IMR-90 (cell line): Measurements from ENCODE around the gene ANO7. TPM values are rescaled to one million over a fixed set of nuclear protein-coding genes. Genes with fewer than 3 reads are reported as not detected.

Experiments used
- ATAC-seq: fragments of 200-7000 bp; cut with Tn5 transposase; 2 replicates; pipeline ENCODE4 v1.9.1; 2020; ENCODE audit warnings: low read depth, mild to moderate bottlenecking, moderate library complexity
- BruUV-seq: library from RNA; stranded (reverse); fragments of 400-500 nt; replicated peaks from 2 replicates; lab custom pipeline; 2021; lab: Mats Ljungman, UMichigan
- CTCF ChIA-PET: fragments of 300-600 bp; formaldehyde crosslinking; extraction: SDS; loops from one replicate; lab custom pipeline; 2021; ENCODE audit warnings: antibody characterized with exemption; lab: Yijun Ruan, JAX
- POLR2A ChIA-PET: fragments of 300-600 bp; sonication (Branson Sonifier 250); formaldehyde crosslinking; loops from one replicate; lab custom pipeline; 2022; ENCODE audit warnings: antibody characterized with exemption; ENCODE audit not compliant: unreplicated experiment; lab: Charles Lee
- DNase-seq: peaks from one replicate; pipeline ENCODE4 v3.0.0; 2013
- H2AFZ ChIP-seq: replicated peaks from 2 replicates; pipeline ENCODE3; 2013; ENCODE audit warnings: low read length, mild to moderate bottlenecking; ENCODE audit not compliant: poor library complexity
- H2AK5ac ChIP-seq: 2 replicates; pipeline ENCODE4 v1.6.1; 2013; ENCODE audit warnings: low read depth, low read length, inconsistent platforms
- H2AK9ac ChIP-seq: replicated peaks from 2 replicates; pipeline ENCODE3; 2013; ENCODE audit warnings: mild to moderate bottlenecking, low read depth, low read length, moderate library complexity; ENCODE audit not compliant: poor library complexity
- H2BK120ac ChIP-seq: 2 replicates; pipeline ENCODE4 v1.6.1; 2013; ENCODE audit warnings: low read depth, low read length, inconsistent platforms
- H2BK15ac ChIP-seq: 3 replicates; pipeline ENCODE4 v1.6.1; 2013; ENCODE audit warnings: low read depth, low read length, inconsistent platforms
- H2BK20ac ChIP-seq: 2 replicates; pipeline ENCODE4 v1.6.1; 2013; ENCODE audit warnings: low read depth, mild to moderate bottlenecking, inconsistent platforms, low read length, moderate library complexity
- H2BK5ac ChIP-seq: 2 replicates; pipeline ENCODE4 v1.6.1; 2013; ENCODE audit warnings: mild to moderate bottlenecking, low read depth, low read length, inconsistent platforms; ENCODE audit not compliant: poor library complexity, severe bottlenecking
- H3K14ac ChIP-seq: replicated peaks from 2 replicates; pipeline ENCODE4 v1.6.1; 2013; ENCODE audit warnings: low read depth, low read length, inconsistent platforms
- H3K18ac ChIP-seq: 2 replicates; pipeline ENCODE4 v1.6.1; 2013; ENCODE audit warnings: low read depth, low read length, control low read depth
- H3K23ac ChIP-seq: 2 replicates; pipeline ENCODE4 v1.6.1; 2013; ENCODE audit warnings: low read depth, low read length, inconsistent platforms
- H3K27ac ChIP-seq: 2 replicates; pipeline ENCODE4 v1.5.1; 2013; ENCODE audit warnings: mild to moderate bottlenecking, control low read depth, low read length; ENCODE audit not compliant: insufficient read depth
- H3K27me3 ChIP-seq: 2 replicates; pipeline ENCODE4 v1.6.1; 2013; ENCODE audit warnings: low read length; ENCODE audit not compliant: control insufficient read depth, insufficient read depth
- H3K36me3 ChIP-seq: 2 replicates; pipeline ENCODE4 v1.6.1; 2013; ENCODE audit warnings: low read length, mixed read lengths; ENCODE audit not compliant: control insufficient read depth, insufficient read depth
- H3K4ac ChIP-seq: 2 replicates; pipeline ENCODE4 v1.6.1; 2013; ENCODE audit warnings: low read depth, low read length, inconsistent platforms
- H3K4me1 ChIP-seq: 2 replicates; pipeline ENCODE4 v1.6.1; 2013; ENCODE audit warnings: low read length, mixed read lengths; ENCODE audit not compliant: control insufficient read depth, insufficient read depth
- H3K4me2 ChIP-seq: 2 replicates; pipeline ENCODE4 v1.6.1; 2013; ENCODE audit warnings: low read depth, mild to moderate bottlenecking, control low read depth, low read length, moderate library complexity
- H3K4me3 ChIP-seq: 2 replicates; pipeline ENCODE4 v1.5.1; 2013; ENCODE audit warnings: low read depth, mild to moderate bottlenecking, control low read depth, low read length, moderate library complexity; ENCODE audit not compliant: insufficient read depth
- H3K56ac ChIP-seq: 2 replicates; pipeline ENCODE4 v1.6.1; 2013; ENCODE audit warnings: low read length, inconsistent platforms; ENCODE audit not compliant: insufficient read depth; ENCODE audit errors: extremely low read depth
- H3K79me1 ChIP-seq, 2 experiments: 2 replicates each; pipeline ENCODE4 v1.6.1; 2013; ENCODE audit warnings: low read length in 2 of 2, inconsistent platforms in 1 of 2, low read depth in 1 of 2
- H3K9ac ChIP-seq: 2 replicates; pipeline ENCODE4 v1.6.1; 2013; ENCODE audit warnings: low read depth, low read length, control low read depth
- H3K9me1 ChIP-seq: 2 replicates; pipeline ENCODE4 v1.6.1; 2013; ENCODE audit warnings: low read length, inconsistent platforms; ENCODE audit not compliant: insufficient read depth
- H3K9me3 ChIP-seq: 2 replicates; pipeline ENCODE4 v1.6.1; 2013; ENCODE audit warnings: low read length; ENCODE audit not compliant: control insufficient read depth, insufficient read depth
- H4K20me1 ChIP-seq: 2 replicates; pipeline ENCODE4 v1.6.1; 2013; ENCODE audit warnings: low read length, inconsistent platforms; ENCODE audit not compliant: insufficient read depth
- H4K5ac ChIP-seq: 2 replicates; pipeline ENCODE4 v1.6.1; 2013; ENCODE audit warnings: mild to moderate bottlenecking, low read depth, low read length, control low read depth
- H4K8ac ChIP-seq, 2 experiments: 2 replicates each; pipeline ENCODE4 v1.6.1; 2013; ENCODE audit warnings: low read depth in 2 of 2, low read length in 2 of 2, control low read depth in 1 of 2, inconsistent platforms in 1 of 2
- H4K91ac ChIP-seq: 2 replicates; pipeline ENCODE4 v1.6.1; 2013; ENCODE audit warnings: low read depth, low read length, inconsistent platforms; ENCODE audit not compliant: insufficient read depth
- CHD1 ChIP-seq: IDR thresholded peaks from 2 replicates; pipeline ENCODE4 v1.6.1; 2012; ENCODE audit warnings: low read depth, low read length, improper control_type of control experiment
- MAZ ChIP-seq: IDR thresholded peaks from 2 replicates; pipeline ENCODE4 v1.6.1; 2012; ENCODE audit warnings: low read depth, mild to moderate bottlenecking, low read length, improper control_type of control experiment, moderate library complexity, borderline replicate concordance
- MXI1 ChIP-seq: IDR thresholded peaks from 2 replicates; pipeline ENCODE4 v1.6.1; 2012; ENCODE audit warnings: low read depth, mild to moderate bottlenecking, low read length, moderate library complexity, borderline replicate concordance
- RCOR1 ChIP-seq: IDR thresholded peaks from 2 replicates; pipeline ENCODE4 v1.6.1; 2012; ENCODE audit warnings: mild to moderate bottlenecking, low read length, improper control_type of control experiment; ENCODE audit not compliant: insufficient replicate concordance
- RFX5 ChIP-seq: IDR thresholded peaks from 2 replicates; pipeline ENCODE4 v1.8.0; 2012; ENCODE audit warnings: low read depth, mild to moderate bottlenecking, low read length, moderate library complexity
- WGBS, 2 experiments: methylation state at CpG; one replicate each; pipeline versions ENCODE4 v1.1.5 to v1.1.7; 2013; ENCODE audit warnings: missing lambda C conversion rate in 2 of 2; ENCODE audit not compliant: insufficient read length in 1 of 2; ENCODE audit errors: extremely low coverage in 2 of 2; 5-methylcytosine and 5-hydroxymethylcytosine counted together
- dilution Hi-C: fragments of 300-500 bp; cut with HindIII; formaldehyde crosslinking; loops from one replicate; pipeline ENCODE4 v1.14.3; 2018; ENCODE audit warnings: low sequenced_read_pairs; ENCODE audit not compliant: unreplicated experiment
- in situ Hi-C: fragments of 300-500 bp; cut with MboI; formaldehyde crosslinking; loops from 3 replicates; pipeline ENCODE4 v1.14.3; 2019; ENCODE audit warnings: low sequenced_read_pairs, inconsistent platforms, mixed read lengths
- intact Hi-C: fragments of 100-400 bp; cut with micrococcal nuclease; formaldehyde crosslinking; loops from 2 replicates; pipeline ENCODE4 v1.10.0; 2022
- polyA plus RNA-seq, 3 experiments: library from polyadenylated mRNA; depleted of rRNA; stranded (reverse); fragments of >200 nt; gene quantifications; 2 replicates each; pipeline ENCODE4 v1.2.3, GENCODE V29; 2012; ENCODE audit warnings: low replicate concordance in 1 of 3
- total RNA-seq: library from RNA; depleted of rRNA; stranded (reverse); fragments of >200 nt; gene quantifications from 2 replicates; pipeline ENCODE4 v1.2.3, GENCODE V29; 2012

Gene ANO7
- total and polyA plus RNA-seq, 2 of the 4 experiments (the other 2 are of a cell fraction), result 0.36 to 3.4 TPM

- Histone ChIP-seq H3K4me2 (no peak overlapping the region), H4K8ac (no peak overlapping the region), H3K56ac (no peak overlapping the region), H2BK20ac (no peak overlapping the region), H2BK5ac (no peak overlapping the region), H4K20me1 (peaks cover 92% of the 10 kb centered on the region), H3K4ac (no peak overlapping the region), H3K18ac (no peak overlapping the region), H2BK120ac (no peak overlapping the region), H3K9me3 (no peaks in the 10 kb centered on the region), H3K36me3 (peaks cover 79% of the 10 kb centered on the region), H4K5ac (no peak overlapping the region), H3K9ac (no peak overlapping the region), H3K23ac (no peak overlapping the region), H2AK9ac (no peak overlapping the region), H3K9me1 (peaks cover 6% of the 10 kb centered on the region), H3K79me1 (peaks cover 45 to 79% of the 10 kb centered on the region in 2 experiments), H3K27ac (no peak overlapping the region), H2BK15ac (no peak overlapping the region), H3K27me3 (no peaks in the 10 kb centered on the region), H3K4me1 (no peaks in the 10 kb centered on the region), H3K14ac (no peak overlapping the region), H3K4me3 (no peak overlapping the region), H4K91ac (no peak overlapping the region), H2AFZ (no peak overlapping the region), H2AK5ac (no peak overlapping the region)
- ChIA-PET POLR2A (no interaction called here), CTCF (no interaction called here)
- ATAC-seq, result no peak
- no TSS peak for BruUV-seq
- TF ChIP-seq RFX5 (no peak), MXI1 (no peak), RCOR1 (no peak), CHD1 (no peak), MAZ (no peak)
- dilution Hi-C loops (no loop called here), intact Hi-C loops (loop anchor here (5.0 kb wide), 1 partner anchor 97 kb away; no protein-coding TSS in a partner anchor), in situ Hi-C loops (no loop called here)
- 89% methylated on average over 7 of the region's 13 CpGs; no CpG with 5 or more reads in 1 of the 2 experiments for WGBS, 2 experiments
- no peak for DNase-seq
Observed at GRCh38 chr2:241255542-241256167, 67.2 kb downstream of the ANO7 start.
